Stimulated activated CD8-positive, alpha-beta memory T cell treated with anti-CD3 and anti-CD28 coated beads, Interleukin-4, amount 100 ng/mL, for 1 hour (primary cell): ENCODE results near the gene CLTB.
"Not testable (repeated sequence)": the region's sequence is repeated elsewhere in the genome, so short reads cannot be mapped to it uniquely, and the experiment has no call there.

Experiments
- DNase-seq, 2 donors: peaks; one replicate each; pipeline ENCODE4 v3.0.0-alpha.2; 2020; ENCODE audit warnings: low read depth in 2 of 2, low spot score in 1 of 2

Gene CLTB

GRCh38 chr5:176427971-176428370 lies 11.6 kb upstream of the CLTB start:
- DNase-seq, result no peak

DNA sequence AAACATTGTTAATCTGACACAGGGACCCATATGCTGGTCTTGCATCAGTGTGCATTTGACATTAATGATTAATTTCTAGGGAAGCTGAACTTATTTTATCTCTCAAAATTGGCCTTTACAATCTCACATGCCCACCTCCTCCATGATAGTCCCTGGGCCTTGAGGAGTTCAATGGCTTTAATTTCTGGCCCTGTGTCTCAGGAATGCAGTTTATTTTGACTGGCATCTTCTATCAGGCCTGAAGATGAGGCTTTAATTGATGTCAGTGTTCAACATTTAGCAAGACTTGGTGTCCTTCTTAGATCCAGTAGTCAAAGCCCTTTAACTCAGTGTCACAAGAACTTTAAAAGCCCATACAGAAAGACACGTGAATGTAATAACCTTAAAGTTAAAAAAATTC lies 10.5 kb upstream of the CLTB start:
- no peak for DNase-seq

DNA sequence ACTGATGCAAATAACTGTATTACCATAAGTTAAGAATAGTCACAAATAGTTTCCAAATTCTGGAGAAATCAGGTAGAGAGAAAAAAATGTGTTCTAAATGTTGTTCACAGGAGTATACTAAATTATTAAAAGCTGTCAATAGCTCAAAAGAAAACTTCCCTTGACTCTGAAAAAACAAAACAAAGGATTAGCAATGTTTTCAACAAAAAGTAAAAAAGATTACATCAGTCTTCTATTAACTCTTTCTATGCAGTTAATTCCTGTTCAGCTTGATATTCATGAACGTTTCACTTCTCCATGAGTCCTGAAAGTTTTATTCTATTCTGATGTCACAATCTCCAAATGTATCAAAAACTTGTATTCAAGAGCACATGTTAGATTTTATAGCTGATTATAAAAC lies 9.5 kb upstream of the CLTB start:
- no peak for DNase-seq

- no peak for DNase-seq
These were observed 8.8 kb upstream of the CLTB start for GRCh38 chr5:176425138-176425537.

- DNase-seq, result no peak
These were observed 7.8 kb upstream of the CLTB start for GRCh38 chr5:176424181-176424580.

DNA sequence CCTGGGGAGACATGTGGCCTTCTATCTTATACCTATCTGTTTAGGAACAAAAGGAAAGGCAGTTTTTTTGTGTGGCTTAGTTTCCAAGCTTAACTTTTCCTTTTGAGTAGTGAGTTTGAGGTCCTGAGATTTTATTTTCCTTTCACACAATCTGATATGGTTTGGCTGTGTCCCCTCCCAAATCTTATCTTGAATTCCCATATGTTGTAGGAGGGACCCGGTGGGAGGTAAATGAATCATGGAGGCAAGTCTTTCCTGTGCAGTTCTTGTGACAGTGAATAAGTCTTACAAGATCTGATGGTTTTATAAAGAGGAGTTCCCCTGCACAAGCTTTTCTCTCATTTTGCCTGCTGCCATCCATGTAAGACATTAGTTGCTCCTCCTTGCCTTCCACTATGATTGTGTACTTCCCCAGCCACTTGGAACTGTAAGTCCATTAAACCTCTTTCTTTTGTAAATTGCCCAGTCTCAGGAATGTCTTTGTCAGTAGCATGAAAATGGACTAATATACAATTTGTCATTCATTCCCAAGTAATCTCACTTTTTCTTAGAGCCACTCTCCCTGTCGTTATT lies 4.7 kb upstream of the CLTB start:
- no peak for DNase-seq

DNA sequence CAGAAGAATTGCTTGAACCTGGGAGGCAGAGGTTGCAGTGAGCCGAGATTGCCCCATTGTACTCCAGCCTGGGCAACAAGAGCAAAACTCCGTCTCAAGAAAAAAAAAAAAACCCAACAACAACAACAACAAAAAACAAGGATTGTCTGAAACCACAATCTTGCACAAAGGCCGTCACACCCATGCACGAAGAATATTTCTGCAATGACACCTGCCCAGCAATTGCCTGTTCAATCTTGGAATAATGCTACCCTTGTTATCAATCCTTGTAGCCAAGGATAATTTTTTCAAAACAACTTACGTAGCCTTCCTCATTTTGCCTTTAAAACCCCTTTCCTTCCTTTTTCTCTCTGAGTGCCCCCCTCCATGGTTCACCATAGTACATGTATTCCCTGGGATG lies 3.7 kb upstream of the CLTB start:
- DNase-seq, result no peak

- no peak for DNase-seq
These were observed 1.9 kb upstream of the CLTB start for GRCh38 chr5:176418251-176418650.

DNA sequence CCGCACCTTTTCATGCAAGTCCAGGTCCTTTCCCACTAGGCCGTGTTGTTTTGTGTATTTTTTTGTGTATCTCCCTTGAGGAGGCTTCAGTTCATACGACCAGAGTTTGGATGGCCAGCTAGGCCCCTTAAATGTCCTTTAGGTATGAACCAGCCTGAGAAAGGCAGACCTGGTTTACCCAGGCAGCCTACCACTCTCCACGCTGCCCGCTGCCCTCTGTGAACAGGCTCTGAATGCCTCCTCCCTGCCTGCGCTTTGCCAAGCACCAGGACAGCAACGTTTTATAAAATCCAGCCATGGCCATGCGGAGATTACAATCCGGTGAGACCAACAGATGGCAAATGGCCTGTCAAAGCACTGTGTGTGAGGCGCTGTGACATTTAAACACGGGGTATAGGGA lies 626 bp upstream of the CLTB start:
- no peak for DNase-seq

GRCh38 chr5:176415240-176415951 lies 943 bp downstream of the CLTB start:
- DNase-seq, result no peak

GRCh38 chr5:176414704-176415103 lies 1.6 kb downstream of the CLTB start:
- DNase-seq, result no peak

GRCh38 chr5:176413709-176414191 lies 2.6 kb downstream of the CLTB start:
- DNase-seq, result no peak

GRCh38 chr5:176413255-176413565 lies 3.1 kb downstream of the CLTB start:
- DNase-seq, result no peak

- DNase-seq, result no peak
These were observed 3.7 kb downstream of the CLTB start for GRCh38 chr5:176412517-176413254.

- DNase-seq, result no peak
These were observed 5.7 kb downstream of the CLTB start for GRCh38 chr5:176410486-176411180.

DNA sequence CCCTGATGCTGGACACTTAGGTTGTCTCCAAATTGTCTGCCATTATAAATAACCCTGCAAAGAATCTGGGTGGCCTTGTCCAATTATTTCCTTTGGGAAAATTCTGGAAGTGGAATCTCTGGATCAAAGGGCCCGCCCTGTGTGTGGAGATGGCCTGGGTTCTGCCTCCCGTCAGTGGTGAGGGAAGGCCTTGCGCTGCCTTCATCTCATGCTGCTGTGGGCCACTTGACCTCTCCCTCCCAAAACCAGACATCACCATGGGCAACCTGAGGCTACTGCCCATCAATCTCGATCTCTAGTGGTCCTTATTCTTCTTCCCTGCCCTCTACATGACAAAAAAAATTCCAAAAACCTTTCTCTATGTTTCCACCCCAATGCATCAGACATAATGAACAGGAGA lies 6.6 kb downstream of the CLTB start:
- DNase-seq, result no peak

DNA sequence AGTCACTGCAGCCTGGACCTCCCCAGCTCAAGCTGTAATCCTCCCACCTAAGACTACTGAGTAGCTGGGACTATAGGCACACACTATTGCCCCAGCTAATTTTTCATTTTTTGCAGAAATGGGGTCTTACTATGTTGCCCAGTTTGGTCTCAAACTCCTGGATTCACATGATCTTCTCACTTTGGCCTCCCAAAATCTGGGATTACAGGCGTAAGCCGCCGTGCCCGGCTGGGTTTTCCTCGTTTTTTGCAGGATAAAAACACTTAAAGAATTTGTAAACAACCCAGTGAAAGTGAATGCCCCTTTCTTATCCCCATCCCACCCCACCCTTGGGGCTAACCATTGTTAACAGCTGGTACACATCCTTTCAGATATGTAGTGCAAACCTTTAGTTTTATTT lies 7.7 kb downstream of the CLTB start:
- no peak for DNase-seq

DNA sequence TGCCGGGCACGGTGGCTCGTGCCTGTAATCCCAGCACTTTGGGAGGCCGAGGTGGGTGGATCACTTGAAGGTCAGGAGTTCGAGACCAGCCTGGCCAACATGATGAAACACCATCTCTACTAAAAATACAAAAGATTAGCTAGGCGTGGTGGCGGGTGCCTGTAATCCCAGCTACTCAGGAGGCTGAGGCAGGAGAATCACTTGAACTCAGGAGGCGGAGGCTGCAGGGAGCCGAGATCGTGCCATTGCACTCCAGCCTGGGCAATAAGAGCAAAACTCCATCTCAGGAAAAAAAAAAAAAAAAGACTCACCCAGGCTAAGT lies 8.1 kb downstream of the CLTB start:
- not testable (repeated sequence) for DNase-seq

- no peak for DNase-seq
These were observed 8.7 kb downstream of the CLTB start for GRCh38 chr5:176407456-176408251.

GRCh38 chr5:176406436-176407052 lies 9.8 kb downstream of the CLTB start:
- DNase-seq, result no peak
